Upper lobe of right lung (tissue), 1 donor: Measurements from ENCODE around the gene CYB5R4. TPM values are rescaled to one million over a fixed set of nuclear protein-coding genes. Genes with fewer than 3 reads are reported as not detected.

Experiments used
- ATAC-seq: fragments of 200-7000 bp; cut with Tn5 transposase; one replicate; pipeline ENCODE4 v1.9.1; 2020; ENCODE audit warnings: mild to moderate bottlenecking, moderate library complexity
- DNase-seq: peaks from one replicate; pipeline ENCODE4 v3.0.0-alpha.2; 2020
- H3K27ac ChIP-seq: fragments of 200-600 bp; one replicate; pipeline ENCODE4 v1.8.0; 2022
- H3K27me3 ChIP-seq: fragments of 200-600 bp; one replicate; pipeline ENCODE4 v1.8.0; 2022; ENCODE audit warnings: mild to moderate bottlenecking
- H3K36me3 ChIP-seq: fragments of 200-600 bp; one replicate; pipeline ENCODE4 v1.8.0; 2022
- H3K4me1 ChIP-seq: fragments of 200-600 bp; one replicate; pipeline ENCODE4 v1.8.0; 2022
- H3K4me3 ChIP-seq: fragments of 200-600 bp; one replicate; pipeline ENCODE4 v1.8.0; 2022; ENCODE audit warnings: mild to moderate bottlenecking
- H3K9me3 ChIP-seq: fragments of 200-600 bp; one replicate; pipeline ENCODE4 v1.8.0; 2022
- intact Hi-C: fragments of 100-400 bp; cut with DNase I; formaldehyde crosslinking; loops from one replicate; pipeline ENCODE4 v1.11.0; 2022
- total RNA-seq: library from RNA; stranded (reverse); fragmentation: NEBNext Ultra II Directional; extraction: Animal tissue kit (Norgen Biotek cat#: 25700); gene quantifications from one replicate; pipeline ENCODE4 v1.2.1, GENCODE V29; 2021
- TF ChIP-seq, protein P1 (sequence below): fragments of 200-600 bp; IDR thresholded peaks from one replicate; pipeline ENCODE4 v1.8.0; 2022; ENCODE audit warnings: antibody characterized with exemption
- donor health status: DM: no; HTN: yes; CAD: no; lungs with severe emphysema.

Gene CYB5R4
- total RNA-seq, 1 donor from 2014 or later: 24.4 TPM

DNA sequence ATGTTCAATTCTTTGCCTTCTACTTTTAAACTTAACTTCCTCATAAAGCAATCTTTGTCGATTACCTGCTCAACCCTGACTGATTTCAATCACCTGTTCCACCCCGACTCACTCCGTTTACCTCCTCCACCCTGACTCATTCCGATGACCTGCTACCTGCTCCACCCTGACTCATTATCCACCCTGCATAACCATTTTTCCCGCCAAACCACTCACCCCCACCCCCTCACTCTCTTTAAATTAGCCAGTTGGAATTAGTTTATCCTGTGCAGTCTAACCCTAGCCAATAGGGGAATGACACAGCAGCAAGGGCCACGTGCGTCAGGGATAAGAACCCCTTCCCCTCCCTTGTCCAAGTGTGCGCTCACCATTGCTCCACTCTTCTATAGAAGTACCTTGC is 117.4 kb downstream of the CYB5R4 start:
- TF ChIP-seq, protein P1, sequence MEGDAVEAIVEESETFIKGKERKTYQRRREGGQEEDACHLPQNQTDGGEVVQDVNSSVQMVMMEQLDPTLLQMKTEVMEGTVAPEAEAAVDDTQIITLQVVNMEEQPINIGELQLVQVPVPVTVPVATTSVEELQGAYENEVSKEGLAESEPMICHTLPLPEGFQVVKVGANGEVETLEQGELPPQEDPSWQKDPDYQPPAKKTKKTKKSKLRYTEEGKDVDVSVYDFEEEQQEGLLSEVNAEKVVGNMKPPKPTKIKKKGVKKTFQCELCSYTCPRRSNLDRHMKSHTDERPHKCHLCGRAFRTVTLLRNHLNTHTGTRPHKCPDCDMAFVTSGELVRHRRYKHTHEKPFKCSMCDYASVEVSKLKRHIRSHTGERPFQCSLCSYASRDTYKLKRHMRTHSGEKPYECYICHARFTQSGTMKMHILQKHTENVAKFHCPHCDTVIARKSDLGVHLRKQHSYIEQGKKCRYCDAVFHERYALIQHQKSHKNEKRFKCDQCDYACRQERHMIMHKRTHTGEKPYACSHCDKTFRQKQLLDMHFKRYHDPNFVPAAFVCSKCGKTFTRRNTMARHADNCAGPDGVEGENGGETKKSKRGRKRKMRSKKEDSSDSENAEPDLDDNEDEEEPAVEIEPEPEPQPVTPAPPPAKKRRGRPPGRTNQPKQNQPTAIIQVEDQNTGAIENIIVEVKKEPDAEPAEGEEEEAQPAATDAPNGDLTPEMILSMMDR: no peak
- DNase-seq (no peak), ATAC-seq (peak; percentile 49)
- no peaks in the 10 kb centered on the region for H3K36me3 ChIP-seq
- H3K4me1 ChIP-seq: no peaks in the 10 kb centered on the region
- no peaks in the 10 kb centered on the region for H3K27me3 ChIP-seq
- H3K9me3 ChIP-seq: no peaks in the 10 kb centered on the region
- H3K4me3 ChIP-seq: no peak overlapping the region
- no peak overlapping the region for H3K27ac ChIP-seq
- intact Hi-C loops: no loop called here

DNA sequence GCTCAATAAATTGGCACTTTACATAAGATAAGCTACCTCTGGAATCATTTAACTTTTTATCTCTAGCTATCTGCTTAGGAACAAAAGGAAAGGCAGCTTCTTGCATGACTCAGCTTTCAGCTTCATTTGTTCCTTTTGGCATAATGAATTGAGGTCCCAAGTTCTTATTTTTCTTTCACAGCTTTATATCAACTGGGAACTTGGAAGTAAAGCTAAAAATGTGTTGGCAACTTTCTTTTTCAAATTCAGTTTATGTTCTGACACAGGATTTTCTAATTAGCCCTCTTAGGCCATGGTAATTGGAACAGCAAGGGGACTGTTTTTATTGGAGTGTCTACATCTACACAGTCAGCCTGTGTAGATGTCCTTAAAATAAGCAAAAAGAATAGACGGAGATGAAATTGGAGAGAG is 118.8 kb downstream of the CYB5R4 start:
- no peaks in the 10 kb centered on the region for H3K27me3 ChIP-seq
- intact Hi-C loops: no loop called here
- no peaks in the 10 kb centered on the region for H3K4me1 ChIP-seq
- TF ChIP-seq, protein P1: no peak
- no peak overlapping the region for H3K27ac ChIP-seq
- no peak overlapping the region for H3K4me3 ChIP-seq
- H3K9me3 ChIP-seq: no peaks in the 10 kb centered on the region
- DNase-seq (no peak), ATAC-seq (no peak)
- H3K36me3 ChIP-seq: no peaks in the 10 kb centered on the region

DNA sequence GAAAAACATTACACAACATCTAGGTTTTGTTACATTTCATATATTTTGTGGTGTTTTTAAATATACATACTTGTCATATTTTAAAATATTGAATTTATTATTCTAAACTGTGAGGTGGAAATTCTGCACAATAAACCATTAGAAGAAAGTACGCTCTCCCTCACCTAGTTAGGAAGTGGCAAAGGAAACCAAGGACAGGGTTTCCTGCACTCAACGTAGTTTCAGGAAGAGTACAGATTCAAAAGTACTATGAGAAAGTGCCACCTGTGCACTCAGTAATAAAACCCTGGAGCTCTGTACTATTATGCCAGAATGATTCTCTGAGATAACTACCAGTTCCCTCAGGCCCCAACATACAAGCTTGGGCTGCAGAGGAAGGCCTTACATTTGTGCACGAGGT is 119.5 kb downstream of the CYB5R4 start:
- Histone ChIP-seq H3K27me3 (no peaks in the 10 kb centered on the region), H3K9me3 (no peaks in the 10 kb centered on the region), H3K4me3 (no peak overlapping the region), H3K4me1 (no peaks in the 10 kb centered on the region), H3K36me3 (no peaks in the 10 kb centered on the region), H3K27ac (no peak overlapping the region)
- TF ChIP-seq, protein P1: no peak
- DNase-seq (no peak), ATAC-seq (no peak)
- intact Hi-C loops: no loop called here

DNA sequence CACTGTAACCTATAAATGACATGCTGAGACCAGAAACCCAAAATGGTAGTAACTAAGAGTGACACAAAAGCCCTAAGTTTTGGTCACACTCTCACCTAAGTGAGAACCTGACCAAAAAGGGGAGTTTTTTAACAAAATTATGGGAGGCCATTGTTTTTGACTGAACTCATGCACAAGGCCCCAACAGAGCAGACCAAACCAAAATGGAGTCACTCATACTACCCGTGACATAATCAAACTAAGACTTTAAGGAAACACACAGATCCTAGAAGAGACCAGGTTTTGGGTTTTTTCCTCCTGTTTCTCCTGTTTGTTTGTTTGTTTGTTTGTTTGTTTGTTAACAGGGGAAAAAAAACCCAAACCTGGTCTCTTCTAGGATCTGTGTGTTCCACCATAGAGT is 124.9 kb downstream of the CYB5R4 start:
- Histone ChIP-seq H3K4me1 (no peaks in the 10 kb centered on the region), H3K4me3 (no peak overlapping the region), H3K9me3 (no peaks in the 10 kb centered on the region), H3K27me3 (no peaks in the 10 kb centered on the region), H3K27ac (no peak overlapping the region), H3K36me3 (no peaks in the 10 kb centered on the region)
- DNase-seq: no peak
- ATAC-seq: no peak
- intact Hi-C loops: no loop called here
- TF ChIP-seq, protein P1: no peak

DNA sequence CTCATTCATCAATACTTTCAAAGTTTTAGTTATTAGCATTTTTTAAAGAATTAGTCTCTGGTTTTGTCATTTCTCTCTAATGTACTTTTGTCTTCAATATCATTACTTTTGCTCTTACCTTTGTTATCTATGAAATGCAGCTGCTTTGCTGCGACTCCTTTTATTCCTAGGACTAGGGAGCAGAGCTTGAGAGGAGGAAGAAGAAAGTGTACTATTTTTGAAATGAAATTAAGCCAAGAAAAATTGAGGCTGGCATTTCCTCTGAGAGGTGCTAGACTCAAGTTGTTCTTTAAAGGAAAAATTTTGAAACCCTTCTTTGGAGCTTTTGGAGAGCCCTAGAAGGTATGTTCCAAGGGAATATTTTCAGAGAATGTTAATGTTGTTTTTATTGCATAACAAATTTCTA is 125.8 kb downstream of the CYB5R4 start:
- Histone ChIP-seq H3K9me3 (no peaks in the 10 kb centered on the region), H3K27me3 (no peaks in the 10 kb centered on the region), H3K4me1 (no peaks in the 10 kb centered on the region), H3K4me3 (no peak overlapping the region), H3K36me3 (no peaks in the 10 kb centered on the region), H3K27ac (no peak overlapping the region)
- TF ChIP-seq, protein P1: no peak
- ATAC-seq (peak; percentile 52), DNase-seq (no peak)
- intact Hi-C loops: no loop called here

DNA sequence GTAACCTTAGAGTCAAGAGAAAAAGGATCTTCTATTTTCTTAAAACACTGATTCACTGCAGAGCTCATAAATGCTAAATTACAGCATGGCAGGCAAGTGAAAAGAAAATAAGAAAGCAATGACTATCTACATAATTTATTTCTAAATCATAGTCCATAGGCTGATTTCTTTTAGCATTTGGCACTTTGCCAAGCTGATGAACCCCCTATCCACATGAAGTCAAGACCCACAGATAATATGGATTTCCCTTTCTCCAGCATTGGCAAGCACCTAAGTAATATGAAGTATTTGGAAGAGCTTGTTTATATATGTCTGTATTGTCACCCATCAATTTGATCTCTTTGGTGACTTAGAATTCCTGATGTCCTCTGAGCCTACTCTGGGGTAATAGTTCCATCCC is 126.2 kb downstream of the CYB5R4 start:
- no peak overlapping the region for H3K27ac ChIP-seq
- intact Hi-C loops: no loop called here

More for the DNA sequence above, 126.2 kb downstream of the CYB5R4 start:
- Histone ChIP-seq H3K36me3 (no peaks in the 10 kb centered on the region), H3K4me1 (no peaks in the 10 kb centered on the region), H3K9me3 (no peaks in the 10 kb centered on the region), H3K4me3 (no peak overlapping the region), H3K27me3 (no peaks in the 10 kb centered on the region)
- ATAC-seq (no peak), DNase-seq (no peak)
- TF ChIP-seq, protein P1: no peak
